Caki2 (cell line): ENCODE measurements around the gene RNF212. TPM values are rescaled to one million over a fixed set of nuclear protein-coding genes. Genes with fewer than 3 reads are reported as not detected.
A peak's percentile ranks its signal among the peaks of the same experiment; 100 is the strongest.

Experiments
- DNase-seq: peaks from one replicate; pipeline ENCODE4 v3.0.0-alpha.2; 2015; ENCODE audit warnings: low read depth
- in situ Hi-C: cut with HindIII; loops from 2 replicates; pipeline ENCODE4 v1.10.0; 2016; ENCODE audit warnings: low sequenced_read_pairs, low pct_unique_long_range_greater_than_20kb, mixed read lengths
- total RNA-seq: library from RNA; depleted of rRNA; stranded (reverse); fragments of >200 nt; shearing (Covaris generic); gene quantifications from 2 replicates; pipeline ENCODE4 v1.2.3, GENCODE V29; 2014; ENCODE audit warnings: low replicate concordance

Gene RNF212
- total RNA-seq, 1 experiment from 2014 or later = not detected

GRCh38 chr4:1078490-1078889 lies 34.9 kb downstream of the RNF212 start:
- in situ Hi-C loops = no loop called here
- no peak for DNase-seq

DNA sequence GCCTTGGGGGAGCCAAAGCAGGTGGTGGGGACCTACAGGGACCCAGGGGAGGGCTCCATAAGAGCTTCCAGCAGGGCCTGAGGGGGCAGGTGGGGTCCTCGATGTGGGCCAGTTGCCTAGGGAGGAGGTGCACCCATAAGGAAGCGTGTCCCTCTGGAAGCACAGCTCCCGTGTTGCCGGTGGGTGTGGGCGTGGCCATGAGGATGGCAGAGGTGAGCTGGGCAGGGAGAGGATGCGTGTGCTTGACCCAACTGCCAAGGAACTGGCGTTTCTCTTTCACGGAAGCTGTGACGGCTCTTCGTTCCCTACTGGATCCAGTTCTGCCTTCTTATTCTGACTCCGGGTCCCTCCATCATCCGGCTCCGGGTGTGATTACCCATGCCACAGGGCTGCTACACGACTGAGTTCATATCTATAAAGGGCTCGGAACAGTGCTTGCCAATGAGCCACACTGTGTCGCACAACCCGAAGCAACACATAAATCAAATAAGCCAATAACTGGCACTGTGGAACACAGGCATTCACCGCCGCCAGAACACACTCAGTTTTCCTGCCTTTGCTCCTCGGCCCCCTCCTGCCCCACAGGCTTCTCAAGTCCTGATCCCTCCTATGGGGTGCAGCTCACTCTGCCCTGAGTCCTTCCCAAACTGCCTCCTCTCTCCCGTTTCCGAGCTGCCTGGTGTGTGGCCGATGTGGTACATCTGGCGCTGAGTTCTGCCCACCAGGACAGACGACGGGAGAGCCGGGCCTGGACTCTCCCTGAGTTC lies 35.5 kb downstream of the RNF212 start:
- DNase-seq = no peak
- in situ Hi-C loops = no loop called here

DNA sequence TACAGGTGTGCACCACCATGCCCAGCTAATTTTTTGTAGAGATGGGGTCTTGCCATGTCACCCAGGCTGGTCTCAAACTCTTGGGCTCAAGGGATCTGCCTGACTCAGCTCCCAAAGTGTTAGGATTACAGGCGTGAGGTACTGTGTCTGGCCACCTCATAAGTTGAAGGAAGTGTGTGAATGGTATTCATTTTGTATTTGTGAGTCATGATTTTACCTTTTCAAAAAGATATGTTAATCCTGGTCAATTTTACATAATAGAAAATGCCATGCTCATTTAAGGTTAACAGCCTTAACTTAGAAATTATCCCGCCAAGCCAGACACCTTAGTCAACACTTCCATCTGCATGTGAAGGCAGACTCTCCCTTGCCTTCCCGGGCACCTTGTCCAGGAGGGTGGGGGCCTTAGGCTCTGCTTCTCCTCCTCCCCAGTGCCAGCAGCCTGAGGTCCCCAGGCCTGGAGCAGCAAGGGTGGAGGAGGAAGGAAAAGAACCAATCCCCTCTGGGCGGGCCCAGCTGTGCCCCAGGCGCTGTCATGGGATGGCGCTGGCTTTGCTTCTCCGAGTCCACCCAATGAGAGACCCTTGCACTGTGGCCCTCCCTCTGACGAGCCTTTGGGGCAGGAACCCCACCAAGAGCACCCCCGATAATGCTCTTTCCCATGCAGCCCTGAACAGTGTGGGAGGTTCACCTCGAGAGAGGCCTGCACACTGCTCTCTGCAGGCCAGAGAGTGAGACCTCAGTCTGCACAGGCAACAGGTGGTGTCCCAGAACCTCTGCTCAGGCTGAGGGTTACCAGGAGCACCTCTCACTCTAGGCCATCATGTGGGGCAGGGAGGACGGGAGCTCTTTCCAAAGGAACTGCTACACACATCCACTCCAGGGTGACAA lies 37.3 kb downstream of the RNF212 start:
- no peak for DNase-seq
- in situ Hi-C loops = no loop called here

DNA sequence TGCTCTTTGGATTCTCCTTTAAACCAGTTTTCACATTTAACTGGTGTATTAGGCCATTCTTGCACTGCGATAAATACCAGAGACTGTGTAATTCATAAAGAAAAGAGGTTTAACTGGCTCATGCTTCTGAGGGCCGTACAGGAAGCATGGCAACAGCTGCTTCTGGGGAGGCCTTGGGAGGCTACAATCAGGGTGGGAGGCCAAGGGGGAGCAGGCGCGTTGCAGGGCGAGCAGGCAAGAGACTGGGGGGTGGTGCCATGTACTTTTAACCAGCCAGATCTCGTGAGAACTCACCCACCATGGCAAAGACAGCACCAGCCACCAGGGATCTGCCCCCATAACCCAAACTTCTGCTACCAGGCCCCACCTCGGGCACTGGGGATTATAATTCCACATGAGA lies 38.1 kb downstream of the RNF212 start:
- in situ Hi-C loops = no loop called here
- DNase-seq = no peak

- in situ Hi-C loops = no loop called here
Observed at GRCh38 chr4:1074077-1074476, 39.3 kb downstream of the RNF212 start.

GRCh38 chr4:1072830-1073446 lies 40.4 kb downstream of the RNF212 start:
- peak; percentile 32 for DNase-seq
- in situ Hi-C loops = no loop called here

More at GRCh38 chr4:1074077-1074476, 39.3 kb downstream of the RNF212 start:
- DNase-seq = no peak

- no peak for DNase-seq
- in situ Hi-C loops = no loop called here
Observed at GRCh38 chr4:1069394-1069793, 44.0 kb downstream of the RNF212 start.

- DNase-seq = no peak
- in situ Hi-C loops = no loop called here
Observed at GRCh38 chr4:1065732-1066131, 47.6 kb downstream of the RNF212 start.

DNA sequence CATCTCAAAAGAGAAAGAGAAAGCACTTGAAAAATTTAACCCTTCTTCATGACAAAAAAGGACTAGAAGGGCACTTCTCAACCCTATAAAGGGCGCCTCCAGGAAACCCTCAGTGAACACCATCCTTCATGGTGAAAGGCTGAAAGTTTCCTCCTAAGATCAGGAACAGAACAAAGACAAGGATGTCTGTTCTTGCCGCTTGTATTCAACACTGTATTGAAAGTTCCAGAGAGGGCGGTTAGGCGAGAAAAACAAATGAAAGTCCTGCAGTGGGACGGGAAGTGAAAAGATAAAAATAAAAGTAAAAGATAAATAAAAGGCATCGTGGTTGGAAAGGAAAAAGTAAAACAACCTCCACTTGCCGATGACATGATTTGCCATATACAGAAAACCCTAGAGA lies 50.9 kb downstream of the RNF212 start:
- in situ Hi-C loops = no loop called here
- DNase-seq = no peak

- DNase-seq = no peak
- in situ Hi-C loops = no loop called here
Observed at GRCh38 chr4:1061760-1062159, 51.6 kb downstream of the RNF212 start.

DNA sequence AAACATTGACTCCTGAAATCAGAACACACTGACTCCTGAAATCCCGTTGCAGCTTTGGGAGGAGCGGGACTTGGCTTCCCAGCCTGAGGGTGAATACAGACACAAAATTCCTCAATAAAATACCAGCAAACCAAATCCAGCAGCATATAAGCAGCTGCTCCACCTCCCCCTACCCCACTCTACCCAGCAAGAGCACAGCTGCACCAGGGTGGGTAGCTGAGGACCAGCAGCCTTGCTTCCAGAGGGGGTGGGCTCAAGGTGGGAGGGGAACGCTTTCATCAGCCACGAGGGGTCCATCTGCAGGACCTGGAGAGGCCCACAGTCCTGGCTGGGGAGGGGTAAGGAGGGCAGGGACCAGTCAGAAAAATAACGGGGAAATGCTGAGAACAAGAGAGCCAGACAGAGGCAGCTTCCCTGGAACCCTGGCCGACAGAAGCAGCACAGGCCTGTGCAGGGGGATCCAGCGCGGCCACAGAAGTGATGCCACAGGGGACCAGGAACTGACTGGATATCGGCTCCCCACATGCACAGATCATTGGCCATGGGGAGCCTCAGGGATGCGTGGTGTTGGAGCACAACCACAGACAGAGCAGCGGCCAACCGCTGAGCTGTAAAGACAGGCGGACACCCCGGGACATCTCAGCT lies 52.2 kb downstream of the RNF212 start:
- in situ Hi-C loops = no loop called here
- DNase-seq = no peak

DNA sequence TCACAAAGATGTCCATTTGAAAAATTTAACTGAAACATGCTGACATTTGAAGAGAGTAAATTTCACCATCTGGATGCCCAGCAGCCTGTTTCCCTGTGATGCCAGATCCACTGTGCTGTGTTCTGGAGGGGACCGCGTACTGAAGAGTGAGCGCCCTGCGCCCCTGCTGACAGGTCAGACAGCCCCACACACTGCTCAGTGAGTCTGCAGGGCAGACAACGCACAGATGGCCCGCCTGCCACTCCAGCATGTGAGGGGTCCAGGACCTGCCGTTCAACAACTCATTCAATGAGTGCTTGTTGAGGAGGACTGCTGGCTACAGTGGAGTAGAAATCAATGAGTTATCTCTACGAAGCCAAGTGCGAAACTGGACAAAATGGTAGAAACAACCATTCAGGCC lies 52.7 kb downstream of the RNF212 start:
- in situ Hi-C loops = no loop called here
- no peak for DNase-seq

- in situ Hi-C loops = no loop called here
- DNase-seq = no peak
Observed at GRCh38 chr4:1060121-1060520, 53.2 kb downstream of the RNF212 start.

DNA sequence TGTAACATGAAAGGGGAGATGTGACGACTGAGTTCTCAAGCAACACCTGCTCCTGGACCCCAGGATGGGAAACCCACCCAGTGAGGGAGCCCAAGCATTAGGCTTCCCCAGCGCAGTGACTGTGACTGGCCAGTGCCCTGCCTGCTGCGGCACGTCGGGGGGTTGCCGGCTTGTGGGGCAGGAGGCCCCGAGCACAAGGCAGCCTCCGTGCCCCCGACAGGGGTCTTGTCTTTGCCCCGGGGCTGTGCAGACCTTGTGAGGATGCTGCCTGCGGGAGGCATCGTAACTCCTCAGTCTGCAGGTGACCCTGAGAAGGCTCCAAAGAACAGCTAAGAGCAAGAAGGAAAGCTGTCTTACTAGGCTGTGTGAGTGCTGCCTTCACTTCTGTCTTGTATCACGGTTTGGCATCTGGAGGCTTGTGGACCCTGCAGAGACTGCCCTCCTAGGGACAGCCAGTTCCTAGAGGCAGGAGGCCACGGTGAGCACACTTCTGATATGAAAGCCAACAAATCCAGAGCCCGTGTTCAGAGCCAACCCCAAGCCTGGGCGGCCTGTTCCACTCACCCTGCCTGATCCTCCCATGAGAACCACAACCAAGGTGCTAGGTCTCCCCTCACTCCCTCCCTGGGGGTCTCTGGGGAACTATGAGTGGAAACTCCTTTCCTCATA lies 54.2 kb downstream of the RNF212 start:
- no peak for DNase-seq
- in situ Hi-C loops = no loop called here

GRCh38 chr4:1058198-1058996 lies 55.0 kb downstream of the RNF212 start:
- DNase-seq = no peak
- in situ Hi-C loops = no loop called here

DNA sequence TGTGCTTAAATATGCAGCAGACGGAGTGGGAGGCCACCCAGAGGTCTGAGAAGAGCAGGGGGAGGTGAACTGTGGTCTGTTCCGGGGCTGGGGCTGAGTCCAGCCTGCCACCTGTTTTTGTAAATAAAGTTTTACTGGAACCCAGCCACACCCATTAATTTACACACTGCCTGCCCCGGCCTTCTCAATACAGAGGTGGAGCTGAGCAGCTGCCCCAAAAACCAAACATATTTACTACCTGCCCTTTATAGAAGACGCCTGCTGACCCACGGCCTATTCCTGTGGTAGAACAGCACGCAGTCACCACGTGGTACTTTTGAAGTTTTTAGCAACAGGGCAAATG lies 56.0 kb downstream of the RNF212 start:
- in situ Hi-C loops = no loop called here

DNA sequence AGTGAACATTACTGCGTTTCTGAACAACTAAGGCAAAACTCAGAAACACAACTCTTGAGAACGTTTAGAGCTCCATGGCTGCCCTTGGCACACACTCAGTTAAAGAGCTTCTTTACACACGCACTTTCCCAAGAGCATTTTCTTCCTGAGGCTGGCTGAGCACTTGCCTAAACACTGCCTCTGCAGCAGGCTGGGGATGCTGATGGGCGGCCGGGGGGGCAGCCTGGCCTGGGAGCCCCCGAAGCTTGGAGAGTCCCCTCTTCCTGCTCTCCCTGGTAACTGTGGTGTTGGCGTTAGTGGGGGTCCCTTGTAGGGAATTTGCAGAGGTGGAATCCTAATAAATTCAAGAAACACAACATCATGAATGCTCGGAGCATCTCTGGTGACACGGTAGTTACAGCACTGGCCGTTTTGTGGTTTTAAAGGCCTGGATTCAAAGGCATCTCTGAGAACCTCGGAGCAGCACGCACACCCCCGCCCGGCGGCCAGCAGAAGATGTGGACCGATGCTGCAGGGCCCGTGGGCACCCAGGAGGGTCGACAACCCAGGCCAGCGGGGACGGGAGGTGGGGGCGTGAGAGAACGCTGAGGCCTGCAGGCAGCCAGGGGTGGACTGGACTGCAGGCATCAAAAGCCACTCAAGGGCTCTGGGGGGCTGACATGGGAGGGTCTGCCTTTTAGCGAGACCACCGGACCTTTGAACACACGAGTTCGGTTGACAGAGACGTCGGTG lies 56.5 kb downstream of the RNF212 start:
- in situ Hi-C loops = no loop called here
- DNase-seq = no peak

More for the DNA sequence above, 56.0 kb downstream of the RNF212 start:
- no peak for DNase-seq
